Measurements from ENCODE around the gene ADAD2.

Gene ADAD2

GRCh38 chr16:84207251-84207650, 16.3 kb downstream of the ADAD2 start:
- TF ChIP-seq POU6F1 (CRISPR knock-in tag; IDR thresholded peaks at IDR 0.05; ENCODE audit: borderline replicate concordance, low read depth) (no peak), ZC3H10 (CRISPR knock-in tag; IDR thresholded peaks at IDR 0.05) (no peak), CREB5 (CRISPR knock-in tag; IDR thresholded peaks at IDR 0.05; ENCODE audit: low read depth) (no peak), CSDC2 (CRISPR knock-in tag; IDR thresholded peaks at IDR 0.05) (no peak), OSR1 (CRISPR knock-in tag; IDR thresholded peaks at IDR 0.05) (no peak), TOX (CRISPR knock-in tag; IDR thresholded peaks at IDR 0.05; ENCODE audit: borderline replicate concordance) (no peak), ESRRG (CRISPR knock-in tag; IDR thresholded peaks at IDR 0.05) (no peak), ZNF70 (CRISPR knock-in tag; IDR thresholded peaks at IDR 0.05) (no peak), ZNF565 (CRISPR knock-in tag; conservative IDR thresholded peaks at IDR 0.05; ENCODE audit: low read depth) (no peak), SNAI2 (CRISPR knock-in tag; IDR thresholded peaks at IDR 0.05) (no peak), ARNTL (CRISPR knock-in tag; IDR thresholded peaks at IDR 0.05; ENCODE audit: borderline replicate concordance, low read depth) (no peak), CSRNP3 (CRISPR knock-in tag; IDR thresholded peaks at IDR 0.05) (no peak), RARB (CRISPR knock-in tag; IDR thresholded peaks at IDR 0.05) (no peak), BACH2 (CRISPR knock-in tag; IDR thresholded peaks at IDR 0.05; ENCODE audit: borderline replicate concordance) (no peak), GLIS3 (CRISPR knock-in tag; IDR thresholded peaks at IDR 0.05) (no peak), ZFP30 (CRISPR knock-in tag; IDR thresholded peaks at IDR 0.05) (no peak), TSHZ2 (CRISPR knock-in tag; IDR thresholded peaks at IDR 0.05) (no peak), ZNF8 (CRISPR knock-in tag; IDR thresholded peaks at IDR 0.05) (no peak), ISL1 (CRISPR knock-in tag; IDR thresholded peaks at IDR 0.05) (no peak)
- no peak for ATAC-seq

GRCh38 chr16:84207879-84208278, 16.9 kb downstream of the ADAD2 start:
- ATAC-seq, result no peak
- TF ChIP-seq ISL1 (CRISPR knock-in tag; IDR thresholded peaks at IDR 0.05) (no peak), ARNTL (CRISPR knock-in tag; IDR thresholded peaks at IDR 0.05; ENCODE audit: borderline replicate concordance, low read depth) (no peak), ZFP3 (CRISPR knock-in tag; IDR thresholded peaks at IDR 0.05) (no peak), TSHZ2 (CRISPR knock-in tag; IDR thresholded peaks at IDR 0.05) (no peak), ZC3H10 (CRISPR knock-in tag; IDR thresholded peaks at IDR 0.05) (no peak), PATZ1 (CRISPR knock-in tag; IDR thresholded peaks at IDR 0.05; ENCODE audit: borderline replicate concordance) (no peak), TCF4 (CRISPR knock-in tag; IDR thresholded peaks at IDR 0.05; ENCODE audit: borderline replicate concordance) (no peak), BACH2 (CRISPR knock-in tag; IDR thresholded peaks at IDR 0.05; ENCODE audit: borderline replicate concordance) (no peak), ZNF8 (CRISPR knock-in tag; IDR thresholded peaks at IDR 0.05) (no peak), ZNF70 (CRISPR knock-in tag; IDR thresholded peaks at IDR 0.05) (no peak), CREB5 (CRISPR knock-in tag; IDR thresholded peaks at IDR 0.05; ENCODE audit: low read depth) (no peak), ZNF565 (CRISPR knock-in tag; conservative IDR thresholded peaks at IDR 0.05; ENCODE audit: low read depth) (no peak), SNAI2 (CRISPR knock-in tag; IDR thresholded peaks at IDR 0.05) (no peak), POU6F1 (CRISPR knock-in tag; IDR thresholded peaks at IDR 0.05; ENCODE audit: borderline replicate concordance, low read depth) (no peak), RARB (CRISPR knock-in tag; IDR thresholded peaks at IDR 0.05) (no peak)
